Keratinocyte (primary cell): Measurements from ENCODE around the gene SMCO2. TPM values are rescaled to one million over a fixed set of nuclear protein-coding genes. Genes with fewer than 3 reads are reported as not detected.

ENCODE experiments used
- DNase-seq: peaks from one replicate; pipeline ENCODE4 v3.0.0-alpha.2; 2011; ENCODE audit warnings: low read depth, missing footprints, low spot score
- FAIRE-seq: peaks from 2 replicates; lab custom pipeline; 2011; peaks lifted over from hg19 to GRCh38; lab: Jason Lieb, UNC
- H2AFZ ChIP-seq: 2 replicates; pipeline ENCODE4 v1.6.0; 2012; ENCODE audit warnings: low read length, control low read depth, inconsistent platforms; ENCODE audit not compliant: control insufficient read depth
- H3K27ac ChIP-seq: 2 replicates; pipeline ENCODE4 v1.5.1; 2011; ENCODE audit warnings: low read length; ENCODE audit not compliant: control insufficient read depth, insufficient read depth
- H3K27me3 ChIP-seq: 3 replicates; pipeline ENCODE4 v1.6.0; 2011; ENCODE audit warnings: low read length; ENCODE audit not compliant: control insufficient read depth, insufficient read depth; ENCODE audit errors: extremely low read depth
- H3K36me3 ChIP-seq, 2 experiments: 2 replicates in 1 of 2; 3 replicates in 1 of 2; pipeline ENCODE4 v1.5.1; 2011; ENCODE audit warnings: low read length in 2 of 2, mild to moderate bottlenecking in 1 of 2; ENCODE audit not compliant: control insufficient read depth in 2 of 2, insufficient read depth in 2 of 2; ENCODE audit errors: extremely low read depth in 1 of 2
- H3K4me1 ChIP-seq: 3 replicates; pipeline ENCODE4 v1.5.1; 2011; ENCODE audit warnings: low read length; ENCODE audit not compliant: control insufficient read depth, insufficient read depth; ENCODE audit errors: extremely low read depth
- H3K4me2 ChIP-seq: 3 replicates; pipeline ENCODE4 v1.6.0; 2011; ENCODE audit warnings: low read depth, low read length; ENCODE audit not compliant: control insufficient read depth, insufficient read depth; ENCODE audit errors: extremely low read depth
- H3K4me3 ChIP-seq, 3 experiments: fragments of 200-600 bp in 1 of 3; sonication (generic) in 1 of 3; 2 replicates in 2 of 3; 3 replicates in 1 of 3; pipeline ENCODE4 v1.5.1; 2011 to 2016; ENCODE audit warnings: low read length in 3 of 3, mild to moderate bottlenecking in 3 of 3, control low read depth in 2 of 3, inconsistent platforms in 1 of 3, low read depth in 1 of 3, mixed read lengths in 1 of 3, mixed run types in 1 of 3, moderate library complexity in 1 of 3; ENCODE audit not compliant: control insufficient read depth in 2 of 3, insufficient read depth in 2 of 3; ENCODE audit errors: extremely low read depth in 1 of 3
- H3K79me2 ChIP-seq: 2 replicates; pipeline ENCODE4 v1.6.0; 2012; ENCODE audit warnings: low read length; ENCODE audit not compliant: control insufficient read depth, insufficient read depth
- H3K9ac ChIP-seq: 3 replicates; pipeline ENCODE4 v1.6.0; 2011; ENCODE audit warnings: low read length; ENCODE audit not compliant: control insufficient read depth, insufficient read depth; ENCODE audit errors: extremely low read depth
- H3K9me1 ChIP-seq: 3 replicates; pipeline ENCODE4 v1.6.0; 2011; ENCODE audit warnings: low read length; ENCODE audit not compliant: control insufficient read depth, insufficient read depth; ENCODE audit errors: extremely low read depth
- H3K9me3 ChIP-seq: 2 replicates; pipeline ENCODE4 v1.5.1; 2012; ENCODE audit warnings: low read depth, low read length; ENCODE audit not compliant: control insufficient read depth
- H4K20me1 ChIP-seq: 3 replicates; pipeline ENCODE4 v1.6.0; 2011; ENCODE audit warnings: low read length; ENCODE audit not compliant: control insufficient read depth, insufficient read depth; ENCODE audit errors: extremely low read depth
- EZH2 ChIP-seq: IDR thresholded peaks from one replicate; pipeline ENCODE4 v1.6.1; 2012; ENCODE audit warnings: inconsistent platforms, mild to moderate bottlenecking, low read length, moderate library complexity
- dilution Hi-C: fragments of 300-500 bp; cut with MboI; formaldehyde crosslinking; loops from one replicate; pipeline ENCODE4 v1.7.0; 2020; ENCODE audit warnings: low sequenced_read_pairs; ENCODE audit not compliant: extremely low pct_ligation_motif_present
- polyA plus RNA-seq, 5 experiments: library from polyadenylated mRNA; depleted of rRNA in 3 of 5; stranded (reverse) in 3 of 5; stranded (forward) in 1 of 5; unstranded in 1 of 5; fragments of >200 nt; gene quantifications; 1 replicate in 1 of 5; 2 replicates in 3 of 5; 3 replicates in 1 of 5; pipeline versions ENCODE4 v1.2.1 to v1.2.3, GENCODE V29; 2011 to 2012; ENCODE audit warnings: missing spikeins in 2 of 5, low read depth in 1 of 5, low replicate concordance in 1 of 5
- TF ChIP-seq, protein P1 (sequence below), 3 experiments: IDR thresholded peaks in 1 of 3; conservative IDR thresholded peaks in 1 of 3; optimal IDR thresholded peaks in 1 of 3; 2 replicates in 2 of 3; 3 replicates in 1 of 3; pipeline versions ENCODE3 to v1.5.1; 2011; ENCODE audit warnings: low read length in 3 of 3, mild to moderate bottlenecking in 3 of 3, moderate library complexity in 2 of 3, control low read depth in 1 of 3, inconsistent platforms in 1 of 3; ENCODE audit not compliant: insufficient read depth in 2 of 3; ENCODE audit errors: extremely low read depth in 1 of 3

SMCO2 gene
- polyA plus RNA-seq, 1 donor (not counting 4 experiments of a cell fraction or from before 2014, with no cell fraction given) = 0.49 TPM

- H3K27ac ChIP-seq = no peak overlapping the region
- no peak for FAIRE-seq
- TF ChIP-seq, protein P1, sequence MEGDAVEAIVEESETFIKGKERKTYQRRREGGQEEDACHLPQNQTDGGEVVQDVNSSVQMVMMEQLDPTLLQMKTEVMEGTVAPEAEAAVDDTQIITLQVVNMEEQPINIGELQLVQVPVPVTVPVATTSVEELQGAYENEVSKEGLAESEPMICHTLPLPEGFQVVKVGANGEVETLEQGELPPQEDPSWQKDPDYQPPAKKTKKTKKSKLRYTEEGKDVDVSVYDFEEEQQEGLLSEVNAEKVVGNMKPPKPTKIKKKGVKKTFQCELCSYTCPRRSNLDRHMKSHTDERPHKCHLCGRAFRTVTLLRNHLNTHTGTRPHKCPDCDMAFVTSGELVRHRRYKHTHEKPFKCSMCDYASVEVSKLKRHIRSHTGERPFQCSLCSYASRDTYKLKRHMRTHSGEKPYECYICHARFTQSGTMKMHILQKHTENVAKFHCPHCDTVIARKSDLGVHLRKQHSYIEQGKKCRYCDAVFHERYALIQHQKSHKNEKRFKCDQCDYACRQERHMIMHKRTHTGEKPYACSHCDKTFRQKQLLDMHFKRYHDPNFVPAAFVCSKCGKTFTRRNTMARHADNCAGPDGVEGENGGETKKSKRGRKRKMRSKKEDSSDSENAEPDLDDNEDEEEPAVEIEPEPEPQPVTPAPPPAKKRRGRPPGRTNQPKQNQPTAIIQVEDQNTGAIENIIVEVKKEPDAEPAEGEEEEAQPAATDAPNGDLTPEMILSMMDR (optimal IDR thresholded peaks at IDR 0.05 in 1 of 3, IDR thresholded peaks at IDR 0.05 in 1 of 3, conservative IDR thresholded peaks at IDR 0.05 in 1 of 3; ENCODE audit: extremely low read depth in 1 of 3, insufficient read depth in 2 of 3, low read length in 3 of 3) = no peak
- TF ChIP-seq EZH2 = no peak
These were observed 22.7 kb downstream of the SMCO2 start for GRCh38 chr12:27469176-27469736.

GRCh38 chr12:27472604-27473003, 26.1 kb downstream of the SMCO2 start:
- DNase-seq = no peak
- Histone ChIP-seq H3K27ac (no peak overlapping the region), H3K4me3 (no peak overlapping the region), H3K9ac (no peak overlapping the region), H4K20me1 (no peaks in the 10 kb centered on the region), H3K36me3 (no peaks in the 10 kb centered on the region), H3K9me3 (no peaks in the 10 kb centered on the region), H3K79me2 (no peaks in the 10 kb centered on the region), H3K4me2 (no peak overlapping the region), H2AFZ (no peak overlapping the region), H3K9me1 (no peaks in the 10 kb centered on the region), H3K27me3 (no peaks in the 10 kb centered on the region), H3K4me1 (peaks cover 16% of the 10 kb centered on the region)
- dilution Hi-C loops = no loop called here
- TF ChIP-seq, protein P1 (optimal IDR thresholded peaks at IDR 0.05 in 1 of 3, IDR thresholded peaks at IDR 0.05 in 1 of 3, conservative IDR thresholded peaks at IDR 0.05 in 1 of 3; ENCODE audit: extremely low read depth in 1 of 3, insufficient read depth in 2 of 3, low read length in 3 of 3) = no peak
- TF ChIP-seq EZH2 = no peak
- peak; percentile 44 for FAIRE-seq

More at GRCh38 chr12:27469176-27469736, 22.7 kb downstream of the SMCO2 start:
- dilution Hi-C loops = no loop called here
- no peaks in the 10 kb centered on the region for H3K79me2 ChIP-seq
- H4K20me1 ChIP-seq = no peaks in the 10 kb centered on the region
- H2AFZ ChIP-seq = no peak overlapping the region
- no peak overlapping the region for H3K9ac ChIP-seq
- no peak overlapping the region for H3K4me2 ChIP-seq
- H3K36me3 ChIP-seq = no peaks in the 10 kb centered on the region
- H3K4me1 ChIP-seq = peaks cover 10% of the 10 kb centered on the region
- H3K9me3 ChIP-seq = no peaks in the 10 kb centered on the region
- H3K9me1 ChIP-seq = no peaks in the 10 kb centered on the region
- DNase-seq = no peak
- H3K27me3 ChIP-seq = no peaks in the 10 kb centered on the region
- H3K4me3 ChIP-seq = no peak overlapping the region
